NCI-H1105 (cell line): ENCODE data around the gene FSCN2.

Source experiments
- DNase-seq: peaks from one replicate; lab custom pipeline; 2025; lab: John Stamatoyannopoulos, UW

The FSCN2 gene

DNA sequence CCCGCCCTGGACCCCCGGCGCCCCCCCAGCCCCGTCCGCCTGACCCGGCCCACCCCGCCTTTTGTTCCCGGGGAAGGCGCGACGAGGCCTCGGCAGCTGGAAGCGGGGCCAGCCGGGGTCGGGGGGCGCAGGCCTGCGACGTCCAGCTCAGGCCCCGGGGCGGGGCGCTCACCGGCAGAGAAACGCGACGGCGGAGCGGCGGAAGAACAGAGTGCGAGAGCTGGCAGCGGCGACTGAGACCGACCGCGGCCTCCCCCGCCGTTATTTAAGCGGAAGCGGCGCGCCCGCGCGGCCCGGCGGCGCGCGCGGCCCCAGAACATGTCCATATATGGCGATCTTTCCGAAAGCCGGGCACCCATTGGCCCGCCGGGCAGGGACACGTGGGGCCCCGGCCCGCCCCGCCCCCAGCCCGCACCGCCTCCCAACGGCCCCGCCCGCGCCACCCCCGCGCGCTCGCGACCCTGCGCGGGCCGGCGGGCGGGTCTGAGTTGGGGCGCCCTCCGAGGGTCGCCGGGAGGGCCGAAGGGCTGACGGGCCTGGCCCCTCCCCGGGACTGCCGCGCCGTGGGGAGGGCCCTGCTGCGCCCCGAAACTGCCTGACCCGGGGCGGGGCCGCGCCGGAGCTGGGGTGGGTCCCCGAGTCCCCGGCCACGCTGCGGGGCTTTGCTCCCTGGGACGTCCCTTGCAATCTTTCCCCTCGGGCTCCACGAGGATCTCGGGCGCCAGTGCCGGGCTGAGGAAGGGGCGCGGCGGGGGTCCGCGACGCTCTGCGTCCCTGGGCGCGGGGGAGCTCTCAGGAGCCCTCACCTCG, 15.4 kb upstream of the FSCN2 start, which contains the start of gene ACTG1:
ACTG1 (minus strand) TSS at position 238 of the 810 bp plus-strand sequence. CDS start 445 bp downstream, outside the sequence.
- peak; percentile 77 for DNase-seq

DNA sequence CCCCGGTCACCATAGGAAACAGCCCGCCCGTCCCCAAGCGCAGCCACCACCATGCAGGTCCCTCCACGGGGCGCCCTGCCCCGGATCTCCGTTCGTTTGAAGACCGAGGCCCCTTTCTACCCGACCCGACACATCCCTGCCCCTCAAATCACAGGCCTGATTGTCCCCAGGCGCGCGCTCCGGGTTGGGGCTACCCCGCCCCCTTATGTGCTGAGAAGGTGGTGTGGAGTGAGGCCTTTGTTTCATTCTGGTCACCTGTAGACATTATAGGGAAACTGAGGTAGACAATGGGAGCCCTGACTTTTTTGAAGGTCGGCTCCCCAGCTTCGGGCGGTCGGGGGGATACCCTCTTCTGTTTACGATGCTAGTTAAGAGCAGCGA, 14.8 kb upstream of the FSCN2 start:
- peak; percentile 66 for DNase-seq

GRCh38 chr17:81513753-81514488, 14.3 kb upstream of the FSCN2 start:
- DNase-seq: peak; percentile 66

DNA sequence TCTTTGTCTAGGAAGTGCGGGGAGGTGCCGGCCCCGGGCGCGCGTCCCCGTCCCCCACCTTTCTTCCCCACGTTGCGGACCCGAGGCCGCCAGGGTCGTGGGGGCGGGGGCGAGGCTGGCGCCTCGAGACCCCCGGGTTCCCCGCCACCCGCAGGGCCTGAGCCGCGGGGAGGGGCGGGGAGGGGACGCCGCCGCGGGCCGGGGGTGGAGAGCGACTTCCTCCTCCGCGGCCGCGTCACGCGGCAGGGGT, 13.8 kb upstream of the FSCN2 start:
- DNase-seq: no peak

DNA sequence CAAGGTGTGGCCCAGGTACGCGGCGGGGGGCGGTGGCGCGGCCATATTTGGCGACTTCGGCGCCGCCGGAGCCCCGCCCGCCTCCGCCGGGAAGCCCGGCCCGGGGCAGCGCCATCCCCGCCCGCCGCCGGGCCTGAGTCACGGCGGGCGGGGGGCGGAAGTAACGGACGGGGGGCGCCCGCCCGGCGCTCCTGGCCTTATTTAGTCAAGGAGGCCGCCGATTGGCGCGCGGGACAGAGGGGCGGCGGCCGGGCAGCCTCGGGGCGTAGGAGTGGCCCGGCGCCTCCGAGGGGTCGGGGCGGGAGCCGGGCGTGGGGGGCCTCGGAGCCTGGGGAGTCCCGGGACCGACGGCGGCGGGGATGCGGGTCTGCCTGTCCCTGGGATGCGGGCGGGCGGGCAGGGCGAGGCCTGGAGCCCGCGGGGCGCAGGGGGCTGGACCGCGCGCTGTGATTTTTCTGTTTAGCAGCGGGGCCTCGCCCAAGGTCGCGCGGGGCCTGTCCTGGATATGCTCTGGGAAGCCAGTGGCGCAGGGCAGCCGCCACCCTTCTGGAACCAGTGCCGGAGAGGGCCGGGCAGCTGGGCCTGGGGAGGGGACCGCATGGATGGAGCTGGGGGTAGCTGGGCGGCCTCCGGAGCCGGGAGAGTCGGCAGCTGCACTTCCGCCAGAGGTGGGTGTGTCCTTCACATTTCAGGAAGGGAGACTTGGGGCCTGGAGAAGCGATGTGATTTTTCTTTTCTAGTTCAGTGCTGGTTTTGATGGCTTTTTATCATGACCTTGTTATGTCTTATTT, 13.2 kb upstream of the FSCN2 start:
- peak; percentile 40 for DNase-seq

GRCh38 chr17:81515530-81516041, 12.6 kb upstream of the FSCN2 start:
- DNase-seq: no peak

- DNase-seq: no peak
These were observed 11.7 kb upstream of the FSCN2 start for GRCh38 chr17:81516439-81516838.

GRCh38 chr17:81517009-81517338, 11.2 kb upstream of the FSCN2 start:
- no peak for DNase-seq

- no peak for DNase-seq
These were observed 10.7 kb upstream of the FSCN2 start for GRCh38 chr17:81517339-81518112.

DNA sequence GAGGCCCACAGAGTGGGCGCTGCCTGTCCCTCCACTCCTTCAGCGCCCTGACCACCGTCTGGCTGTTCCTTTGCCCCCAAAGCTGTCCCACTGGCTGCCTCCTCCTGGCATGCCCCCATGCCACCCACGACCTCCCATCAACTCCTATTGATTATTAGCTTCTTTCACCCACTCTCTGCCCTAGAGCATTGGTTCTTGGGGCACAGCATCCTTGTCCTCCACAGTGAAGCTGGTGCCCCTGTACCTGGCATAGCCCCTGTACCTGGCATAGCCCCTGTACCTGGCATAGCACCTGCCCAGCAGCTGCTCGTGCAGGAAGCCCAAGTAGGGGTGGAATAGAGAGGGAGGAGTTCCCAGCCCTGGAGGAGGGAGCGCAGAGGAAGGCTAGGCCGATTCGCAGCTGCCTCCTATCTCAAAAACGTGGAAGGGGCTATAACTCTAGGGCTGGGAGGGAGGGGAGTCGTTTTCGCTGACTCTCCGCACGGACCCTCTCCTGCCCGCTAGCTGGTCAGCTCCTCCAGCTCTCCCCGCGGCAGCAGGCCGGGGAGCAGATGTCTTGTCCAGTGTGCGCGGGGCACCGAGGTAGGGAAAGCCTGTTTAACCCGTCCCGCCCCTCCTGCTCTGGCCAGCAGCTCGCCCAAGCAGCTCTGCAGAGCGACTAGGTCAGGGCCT, 9.9 kb upstream of the FSCN2 start:
- DNase-seq: peak; percentile 64

GRCh38 chr17:81518785-81519283, 9.3 kb upstream of the FSCN2 start:
- no peak for DNase-seq

DNA sequence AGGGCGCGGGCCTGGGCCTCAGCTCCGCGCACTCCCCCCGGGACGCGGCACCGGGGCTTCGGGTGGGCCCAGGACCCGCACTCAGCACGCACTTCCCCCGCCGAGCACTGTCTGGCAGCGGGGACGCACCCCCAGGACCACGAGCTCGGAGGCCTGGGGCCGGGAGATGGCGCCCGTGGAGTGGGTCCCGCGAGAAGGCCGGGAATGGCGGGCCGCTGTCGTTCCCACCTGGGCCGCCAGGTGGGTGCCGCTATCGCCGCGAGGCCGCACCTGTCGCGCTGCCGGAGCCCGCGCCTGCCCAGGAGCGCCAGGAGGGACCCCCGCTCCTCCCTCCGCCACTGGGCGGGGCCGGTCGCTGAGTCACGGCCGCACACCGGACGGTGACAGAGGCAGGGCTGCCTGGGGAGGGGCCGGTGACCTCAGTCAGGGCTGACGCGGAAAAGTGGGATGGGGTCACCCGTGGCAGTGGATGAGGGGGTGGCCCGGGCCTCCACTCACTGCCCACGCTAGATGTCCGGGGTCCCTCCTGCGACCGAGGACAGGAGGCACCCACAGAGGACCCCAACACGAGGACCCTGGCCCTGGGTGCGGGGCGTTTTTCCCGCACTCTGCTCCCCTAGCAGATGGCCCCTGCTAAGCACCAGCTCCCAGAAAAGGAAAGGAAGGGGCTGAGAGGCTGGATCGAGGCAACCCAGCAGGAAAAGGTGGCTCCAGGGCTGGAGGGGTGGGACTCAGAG, 8.7 kb upstream of the FSCN2 start:
- DNase-seq: peak; percentile 56

DNA sequence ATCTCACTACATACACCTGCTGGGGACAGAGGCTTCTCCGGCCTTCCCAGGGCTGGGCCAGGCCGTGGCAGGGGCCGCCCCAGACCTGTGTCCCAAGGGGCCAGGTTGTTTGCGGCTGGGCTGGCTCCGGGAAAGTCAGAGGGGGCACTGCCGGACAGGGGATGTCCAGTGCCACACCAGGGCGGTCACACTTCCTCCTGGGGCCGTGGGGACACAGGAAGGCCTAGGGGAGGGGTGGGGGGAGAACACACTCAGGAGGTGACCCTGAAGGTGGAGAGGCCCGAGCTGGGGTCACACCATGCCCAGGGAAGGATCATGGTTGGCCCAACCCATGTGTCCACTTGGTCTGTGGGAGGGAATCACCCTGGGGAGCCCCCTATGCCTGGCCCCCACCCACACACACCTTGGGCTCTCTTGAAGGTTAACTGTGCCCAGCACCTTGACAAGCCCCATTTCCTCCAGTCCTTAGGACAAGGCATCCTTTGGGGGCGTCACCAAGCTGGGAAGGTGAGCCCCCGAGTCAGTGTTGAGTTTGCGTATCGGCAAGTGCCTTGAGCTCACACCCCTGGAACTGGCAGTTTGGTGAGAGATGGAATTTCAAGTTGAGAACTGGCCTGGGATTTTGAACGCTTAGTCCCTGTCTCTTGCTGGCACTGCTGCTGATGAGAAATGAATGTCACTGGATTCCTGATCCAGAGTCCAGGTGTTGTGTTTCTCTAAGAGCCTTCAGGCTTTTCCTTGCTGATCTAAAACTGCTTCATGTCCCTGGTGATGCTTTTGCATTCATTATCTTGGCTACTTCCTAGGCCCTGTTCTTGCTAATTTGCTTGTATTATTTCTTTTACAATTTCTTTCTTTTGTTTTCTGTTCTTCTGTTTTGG, 7.9 kb upstream of the FSCN2 start:
- no peak for DNase-seq

GRCh38 chr17:81522491-81523401, 5.4 kb upstream of the FSCN2 start:
- no peak for DNase-seq

DNA sequence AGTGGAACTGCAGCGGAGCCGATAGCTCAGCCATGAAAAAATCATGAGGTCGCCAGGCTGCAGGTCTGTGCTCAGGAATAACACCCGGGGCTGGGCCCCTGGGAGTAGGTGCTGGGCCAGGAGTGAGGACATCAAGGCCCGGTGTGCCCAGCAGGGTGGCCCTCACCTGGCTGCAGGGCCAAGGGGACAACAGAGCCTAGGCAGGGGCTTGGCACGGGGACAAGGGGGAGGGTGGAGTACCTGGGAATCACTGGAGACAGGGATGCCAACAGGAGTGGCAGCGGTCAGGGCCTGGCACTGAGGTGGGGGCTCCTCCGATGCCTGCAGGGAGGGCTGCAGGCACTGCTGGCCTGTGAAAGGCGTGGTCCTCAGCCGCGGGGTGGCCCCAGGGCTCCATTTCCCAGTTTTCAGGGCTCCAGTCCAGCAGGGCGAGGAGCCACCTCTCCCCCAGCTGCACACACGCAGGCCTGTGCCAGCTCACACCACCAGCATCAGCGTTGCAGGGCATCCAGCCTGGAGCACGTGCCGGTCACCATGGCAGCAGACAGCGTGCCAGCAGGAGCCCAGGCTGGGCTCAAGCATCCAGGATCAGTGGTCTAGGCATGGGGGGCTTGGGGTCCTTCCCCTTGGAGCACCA, 4.7 kb upstream of the FSCN2 start:
- DNase-seq: peak; percentile 40

DNA sequence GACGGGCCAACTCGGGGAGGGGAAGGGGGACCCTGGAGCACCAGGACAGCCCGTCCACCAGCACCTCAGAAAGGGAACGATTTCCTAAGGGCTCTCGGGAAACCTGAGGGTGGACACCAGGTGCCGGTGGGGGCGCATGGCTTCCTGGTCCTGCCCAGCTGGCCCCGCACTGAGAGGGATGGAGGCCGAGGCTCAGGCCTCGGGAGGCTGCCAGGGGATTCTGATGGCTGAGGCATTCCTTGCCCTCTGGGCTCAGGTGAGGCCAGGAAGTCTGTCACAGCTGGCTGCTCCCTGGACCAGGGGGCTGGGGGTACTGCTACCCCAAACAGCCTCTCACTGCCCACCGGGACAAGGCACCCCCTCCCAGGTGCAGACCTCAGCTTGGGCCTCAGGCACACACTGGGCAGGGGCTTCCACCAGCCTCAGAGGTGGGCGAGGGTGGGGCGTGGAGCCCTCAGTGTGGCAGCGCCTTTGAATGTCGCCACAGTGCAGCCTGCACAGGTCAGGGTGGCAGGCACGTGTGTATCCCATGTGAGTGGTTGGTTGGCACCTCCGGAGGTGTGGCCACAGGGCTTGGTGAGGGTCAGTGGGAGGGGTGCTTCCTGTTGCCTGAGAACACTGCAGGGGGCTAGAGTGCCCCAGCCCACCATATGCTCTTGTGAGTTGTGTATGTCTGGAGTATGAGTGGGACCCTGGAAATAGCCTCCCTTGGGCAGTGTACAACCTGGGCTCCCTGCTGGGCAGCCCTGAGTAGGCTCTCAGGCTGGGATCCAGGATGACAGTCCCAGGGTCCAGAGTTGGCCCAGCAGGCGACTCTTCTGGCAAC, 3.9 kb upstream of the FSCN2 start:
- DNase-seq: no peak

DNA sequence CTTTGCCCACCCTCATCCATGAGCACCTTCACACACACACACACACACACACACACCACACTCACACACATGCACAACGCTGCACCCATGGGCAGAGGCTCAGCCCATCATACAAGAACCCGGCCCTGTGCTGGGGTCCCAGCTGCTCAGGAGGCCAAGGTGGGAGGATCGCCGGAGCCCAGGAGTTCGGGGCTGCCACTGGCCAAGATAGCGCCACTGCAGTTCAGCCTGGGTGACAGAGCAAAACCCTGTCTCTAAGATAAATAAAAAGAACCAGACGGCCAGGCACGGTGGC, 3.4 kb upstream of the FSCN2 start:
- DNase-seq: no peak
